Activated CD4-positive, alpha-beta T cell treated with anti-CD3 and anti-CD28 coated beads for 48 hours (primary cell): ENCODE measurements around the gene FSIP1.

ENCODE experiments used
- DNase-seq: peaks from one replicate; pipeline ENCODE4 v3.0.0-alpha.2; 2020

FSIP1 gene

GRCh38 chr15:39641191-39641889, 141.3 kb downstream of the FSIP1 start:
- no peak for DNase-seq

GRCh38 chr15:39640665-39641064, 142.0 kb downstream of the FSIP1 start:
- no peak for DNase-seq

DNA sequence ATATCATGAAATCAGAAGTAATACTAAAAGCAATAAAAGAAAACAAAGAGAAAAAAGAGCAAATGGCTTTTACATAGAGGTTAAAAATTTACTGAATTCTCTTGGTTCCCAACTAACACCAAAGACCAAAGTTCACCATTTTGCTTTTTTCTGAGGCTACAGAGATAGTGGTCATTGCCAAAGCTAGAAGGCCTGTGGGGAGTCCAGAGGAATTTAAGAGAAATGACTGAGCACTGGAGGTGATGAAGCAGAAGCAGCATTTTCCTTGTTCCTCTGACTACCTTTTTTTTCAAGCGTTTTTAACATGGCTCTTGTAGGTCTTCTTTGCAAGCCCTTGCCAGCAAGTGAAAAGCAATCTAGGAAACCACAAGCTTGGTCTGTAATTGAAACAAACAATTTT, 143.6 kb downstream of the FSIP1 start:
- no peak for DNase-seq

- DNase-seq = no peak
Measured at GRCh38 chr15:39638041-39638440, 144.6 kb downstream of the FSIP1 start.

- DNase-seq = peak; percentile 35
Measured at GRCh38 chr15:39631357-39631756, 151.3 kb downstream of the FSIP1 start.

- DNase-seq = no peak
Measured at GRCh38 chr15:39629906-39630305, 152.7 kb downstream of the FSIP1 start.

DNA sequence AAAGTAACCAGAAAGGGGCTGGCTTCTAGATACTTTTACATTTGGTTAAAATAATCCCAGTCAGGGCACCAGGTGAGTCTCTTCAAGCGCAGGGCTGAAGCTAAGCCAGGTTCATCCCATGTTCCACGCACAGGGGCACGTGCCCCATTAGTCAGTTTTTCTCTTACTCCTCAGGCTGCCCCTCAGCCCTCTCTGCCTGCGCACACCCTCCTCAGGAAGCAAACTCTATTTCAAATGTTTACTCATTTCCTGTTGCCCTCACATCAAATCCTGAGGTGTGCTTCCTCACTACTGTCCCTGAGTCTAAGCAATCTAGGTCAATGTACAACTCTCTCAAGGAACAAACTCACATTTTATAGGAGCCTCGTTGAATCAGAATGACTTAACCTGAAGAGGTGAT, 153.3 kb downstream of the FSIP1 start:
- peak; percentile 71 for DNase-seq

DNA sequence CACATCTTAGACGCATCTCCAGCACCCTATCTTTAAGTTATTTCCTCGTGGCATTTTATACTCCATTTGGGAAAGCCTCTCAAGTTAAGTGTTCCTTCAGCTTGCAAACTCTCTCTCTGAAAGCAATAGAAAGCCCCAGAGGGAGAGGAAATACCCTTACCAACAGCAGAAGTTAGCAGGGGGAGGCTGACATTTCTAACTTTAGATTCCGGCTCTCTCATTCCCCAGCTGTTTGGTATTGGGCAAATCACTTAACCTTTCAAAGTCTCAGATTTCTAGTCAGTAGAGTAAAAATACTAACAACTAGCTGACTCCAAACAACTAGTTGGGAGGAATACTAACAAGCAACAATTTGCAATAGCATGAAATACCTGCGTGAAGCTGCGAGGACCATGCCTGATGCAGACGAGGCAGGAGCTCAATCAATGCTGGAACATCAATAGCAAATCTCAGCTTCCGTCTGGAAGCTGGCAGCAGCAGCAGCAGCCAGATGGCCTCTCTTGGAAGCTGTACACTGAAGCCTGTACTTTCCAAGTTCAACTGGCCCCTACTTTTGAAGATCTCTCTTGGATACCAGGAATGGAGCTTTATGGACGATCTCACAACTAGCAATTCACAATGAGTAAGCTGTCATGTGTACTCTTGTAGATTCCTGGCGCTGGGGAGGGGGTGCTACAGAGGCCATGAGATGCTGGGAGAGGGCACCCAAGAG, 153.9 kb downstream of the FSIP1 start:
- no peak for DNase-seq

DNA sequence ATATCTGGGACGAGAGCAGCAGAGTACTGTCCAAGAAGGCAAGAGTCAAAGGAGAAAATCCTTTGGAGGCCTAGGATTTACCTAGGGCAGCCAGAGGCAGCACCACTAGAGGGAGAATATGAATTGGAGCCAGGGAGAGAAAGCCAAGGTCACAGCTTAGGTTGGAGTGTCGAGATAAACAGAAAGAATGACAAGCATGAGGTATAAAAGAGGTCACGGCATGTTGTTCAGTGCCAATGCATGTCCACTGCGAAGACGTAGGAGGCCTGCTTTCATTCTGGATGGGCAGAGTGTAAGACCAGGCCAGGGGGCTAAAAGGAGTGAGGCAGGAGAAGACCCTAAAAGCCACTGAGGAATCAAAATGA, 154.5 kb downstream of the FSIP1 start:
- DNase-seq = no peak

DNA sequence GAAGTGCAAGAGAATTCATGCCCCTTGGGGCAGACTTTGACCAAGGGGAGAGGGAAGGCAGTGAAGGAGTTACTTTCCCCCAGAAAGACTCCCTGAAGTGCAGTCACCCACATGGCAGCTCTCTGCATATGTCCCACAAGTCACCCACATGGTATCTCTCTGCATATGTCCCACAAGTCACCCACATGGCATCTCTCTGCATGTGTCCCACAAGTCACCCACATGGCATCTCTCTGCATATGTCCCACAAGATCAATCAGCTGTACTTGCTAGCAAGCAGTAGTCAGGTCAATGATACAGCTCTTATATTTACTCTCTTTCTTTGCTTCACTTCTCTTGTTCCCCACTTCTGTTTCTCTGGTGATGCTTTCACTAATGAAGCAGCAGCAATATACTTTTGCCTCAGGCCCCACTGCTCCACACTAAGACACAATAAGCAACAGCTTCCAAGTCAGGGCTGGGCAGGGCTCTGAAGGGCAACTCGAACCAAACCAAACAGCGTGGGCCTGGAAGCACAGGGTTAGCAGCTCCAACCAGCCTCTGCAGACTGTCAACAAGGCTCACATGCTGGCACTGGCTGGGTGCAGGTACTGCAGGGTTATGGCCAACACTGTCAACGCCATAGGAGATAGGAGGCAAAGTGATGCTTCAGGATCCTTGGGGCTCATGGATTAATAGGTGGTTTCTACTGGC, 155.0 kb downstream of the FSIP1 start:
- DNase-seq = no peak

GRCh38 chr15:39625856-39626255, 156.8 kb downstream of the FSIP1 start:
- no peak for DNase-seq

DNA sequence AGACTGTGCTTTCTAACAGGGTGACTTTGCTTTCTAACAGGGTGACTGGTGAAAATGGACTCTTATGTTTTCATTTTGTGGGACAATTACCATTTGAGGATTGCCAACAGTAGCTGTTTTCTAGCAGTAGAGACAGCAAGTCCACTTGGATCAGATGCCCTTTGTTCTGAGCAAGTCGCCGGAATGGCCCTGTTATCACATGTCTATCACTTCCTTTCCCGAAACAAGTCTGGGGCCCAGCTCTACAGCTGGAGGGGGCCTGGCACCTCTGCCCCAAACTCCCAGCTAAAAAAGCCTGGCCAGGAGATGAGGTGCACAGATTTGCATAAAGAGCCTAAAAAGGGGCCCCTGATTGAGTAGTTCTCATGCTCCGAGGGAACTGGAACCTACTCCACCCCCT, 157.2 kb downstream of the FSIP1 start:
- DNase-seq = no peak

GRCh38 chr15:39624806-39625205, 157.8 kb downstream of the FSIP1 start:
- peak; percentile 61 for DNase-seq

- peak; percentile 41 for DNase-seq
Measured at GRCh38 chr15:39623529-39623931, 159.1 kb downstream of the FSIP1 start.

GRCh38 chr15:39622660-39623516, 159.8 kb downstream of the FSIP1 start:
- DNase-seq = no peak

DNA sequence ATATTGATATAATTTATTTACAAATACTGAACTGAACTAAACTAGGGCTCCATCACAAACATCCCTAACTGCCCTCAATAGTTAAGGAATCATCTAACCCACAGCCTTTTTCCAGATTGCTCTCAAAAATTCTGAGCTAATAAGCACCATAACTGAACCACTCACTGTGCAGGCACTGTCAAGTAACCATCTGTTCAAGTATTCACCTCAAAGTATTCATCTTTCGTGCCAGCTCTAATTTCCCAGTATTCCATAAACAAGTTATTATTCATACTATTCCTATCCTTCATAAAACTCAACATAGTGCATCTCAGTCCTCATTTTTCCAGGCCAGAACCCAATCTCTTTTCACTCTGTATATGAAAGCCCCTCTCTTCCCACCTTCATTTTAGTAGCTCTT, 160.7 kb downstream of the FSIP1 start:
- no peak for DNase-seq

DNA sequence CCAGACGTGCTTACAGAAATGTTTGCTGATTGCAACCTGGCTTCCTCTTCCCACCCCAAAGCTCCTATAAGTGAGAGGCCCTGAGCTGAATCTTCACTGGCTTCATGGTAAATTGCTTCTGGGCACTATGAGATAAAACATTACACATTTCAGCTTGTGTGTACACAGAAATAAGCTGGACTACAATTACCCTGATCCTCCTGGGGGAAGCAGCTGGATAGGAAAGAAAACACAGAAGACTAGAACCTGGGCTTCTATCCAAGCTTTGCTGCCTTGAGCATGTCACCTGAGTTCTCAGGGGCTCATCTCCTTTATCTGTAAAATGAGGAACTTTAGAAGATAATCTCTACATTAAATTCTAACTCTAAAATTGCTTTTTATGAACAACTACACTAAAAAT, 161.4 kb downstream of the FSIP1 start:
- no peak for DNase-seq

- DNase-seq = no peak
Measured at GRCh38 chr15:39618063-39618823, 164.4 kb downstream of the FSIP1 start.

DNA sequence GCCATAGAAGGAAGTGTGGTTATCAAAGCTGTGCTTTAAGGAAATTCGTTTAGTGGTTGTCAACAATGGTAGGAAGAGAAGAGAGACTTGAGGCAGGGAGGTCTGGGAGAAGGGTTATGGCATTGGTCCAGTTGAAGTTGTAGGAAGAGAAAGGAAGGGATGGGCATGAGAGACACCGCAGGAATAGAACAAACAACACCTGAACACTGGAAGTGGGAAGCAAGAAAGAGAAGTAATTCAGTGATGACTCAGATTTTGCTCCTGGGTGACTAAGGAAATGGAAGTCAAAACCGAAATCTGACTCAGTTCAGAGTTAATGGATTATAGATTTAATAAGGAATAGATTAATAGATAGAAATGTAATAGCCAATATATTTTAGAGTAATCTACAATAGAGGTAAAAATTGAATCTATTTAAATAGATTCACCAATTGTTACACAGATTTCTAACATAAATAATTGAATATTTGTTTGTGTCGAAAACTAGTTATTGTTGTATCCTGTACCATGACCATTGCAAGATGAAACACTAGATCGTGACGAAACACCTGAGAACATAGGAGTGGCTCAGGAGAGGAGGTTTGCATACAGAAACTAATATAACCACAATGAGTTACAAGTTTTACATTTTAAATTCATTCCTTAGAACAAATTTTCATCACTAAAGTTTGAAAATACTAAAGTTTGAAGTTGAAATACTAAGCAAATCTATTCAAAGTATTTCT, 165.7 kb downstream of the FSIP1 start:
- DNase-seq = no peak

- DNase-seq = no peak
Measured at GRCh38 chr15:39613861-39614260, 168.8 kb downstream of the FSIP1 start.

GRCh38 chr15:39613271-39613670, 169.4 kb downstream of the FSIP1 start:
- DNase-seq = no peak

GRCh38 chr15:39610665-39611064, 172.0 kb downstream of the FSIP1 start:
- DNase-seq = no peak
